ENCODE results near the gene ILF3. TPM values are rescaled to one million over a fixed set of nuclear protein-coding genes. Genes with fewer than 3 reads are reported as not detected.

Gene ILF3
- total and polyA plus RNA-seq, 2 of the 13 experiments (the other 11 are each of a cell fraction or from before 2014, with no cell fraction given), result 120 to 173 TPM

DNA sequence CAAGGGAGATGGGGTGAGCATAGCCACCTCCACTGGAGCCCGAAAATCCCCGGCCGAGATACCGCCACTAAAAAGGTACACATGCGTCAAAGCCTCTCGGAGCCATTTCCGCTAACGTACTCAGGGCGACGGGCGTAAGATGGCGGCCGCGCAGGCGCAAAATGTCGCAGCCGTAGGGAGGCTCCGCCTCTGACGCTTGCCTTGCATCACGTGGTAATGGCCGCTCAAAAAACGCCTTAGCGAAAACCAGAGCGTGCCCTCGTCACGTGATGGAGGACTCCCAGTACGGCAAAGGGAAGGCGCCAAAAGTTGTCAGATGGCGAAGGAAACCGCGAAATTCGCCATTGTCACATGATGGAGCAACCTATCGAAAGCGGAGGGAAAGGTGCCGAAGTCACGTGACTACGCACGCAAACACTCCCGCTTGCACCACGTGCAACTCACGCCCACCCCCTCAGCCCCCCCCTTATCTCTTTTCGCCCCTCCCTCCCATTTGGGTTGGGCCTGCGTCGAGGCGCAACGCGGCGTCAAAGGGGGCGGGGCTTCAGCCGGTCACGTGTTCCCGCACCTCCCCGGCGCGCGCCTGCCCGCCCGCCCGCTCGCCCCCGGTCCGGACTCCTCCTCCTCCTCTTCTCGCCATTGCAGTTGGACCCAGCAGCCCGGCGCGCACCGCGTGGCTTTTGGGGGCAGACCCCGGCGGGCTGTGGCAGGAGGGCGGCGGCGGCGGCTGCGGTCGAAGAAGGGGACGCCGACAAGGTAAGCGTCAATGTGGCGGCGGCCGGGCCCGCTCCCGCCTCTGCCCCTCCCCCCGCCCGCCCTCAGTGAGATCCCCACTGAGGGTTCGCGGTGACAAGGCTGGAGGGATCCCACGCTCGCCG is at the start of gene ILF3 (continued):
- TF ChIP-seq, protein P1, sequence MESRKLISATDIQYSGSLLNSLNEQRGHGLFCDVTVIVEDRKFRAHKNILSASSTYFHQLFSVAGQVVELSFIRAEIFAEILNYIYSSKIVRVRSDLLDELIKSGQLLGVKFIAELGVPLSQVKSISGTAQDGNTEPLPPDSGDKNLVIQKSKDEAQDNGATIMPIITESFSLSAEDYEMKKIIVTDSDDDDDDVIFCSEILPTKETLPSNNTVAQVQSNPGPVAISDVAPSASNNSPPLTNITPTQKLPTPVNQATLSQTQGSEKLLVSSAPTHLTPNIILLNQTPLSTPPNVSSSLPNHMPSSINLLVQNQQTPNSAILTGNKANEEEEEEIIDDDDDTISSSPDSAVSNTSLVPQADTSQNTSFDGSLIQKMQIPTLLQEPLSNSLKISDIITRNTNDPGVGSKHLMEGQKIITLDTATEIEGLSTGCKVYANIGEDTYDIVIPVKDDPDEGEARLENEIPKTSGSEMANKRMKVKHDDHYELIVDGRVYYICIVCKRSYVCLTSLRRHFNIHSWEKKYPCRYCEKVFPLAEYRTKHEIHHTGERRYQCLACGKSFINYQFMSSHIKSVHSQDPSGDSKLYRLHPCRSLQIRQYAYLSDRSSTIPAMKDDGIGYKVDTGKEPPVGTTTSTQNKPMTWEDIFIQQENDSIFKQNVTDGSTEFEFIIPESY (CRISPR knock-in tag; IDR thresholded peaks at IDR 0.05), result peak; percentile 72
- TF ChIP-seq ZNF30 (CRISPR knock-in tag; IDR thresholded peaks at IDR 0.05) (no peak), REPIN1 (CRISPR knock-in tag; IDR thresholded peaks at IDR 0.05; ENCODE audit: borderline replicate concordance, low read depth) (peak; percentile 94), CENPX (CRISPR knock-in tag; IDR thresholded peaks at IDR 0.05) (no peak), ZSCAN29 (CRISPR knock-in tag; conservative IDR thresholded peaks at IDR 0.05) (0 out of 2 replicates have a peak, but pooled peaks have one; percentile 33), SOX5 (CRISPR knock-in tag; IDR thresholded peaks at IDR 0.05; ENCODE audit: borderline replicate concordance) (peak; percentile 79), RORA (CRISPR knock-in tag; IDR thresholded peaks at IDR 0.05) (no peak), TARDBP (CRISPR knock-in tag; IDR thresholded peaks at IDR 0.05) (peak; percentile 95), SYNCRIP (IDR thresholded peaks at IDR 0.05; ENCODE audit: insufficient read depth, low read depth, low read length) (no peak), THYN1 (CRISPR knock-in tag; IDR thresholded peaks at IDR 0.05; ENCODE audit: borderline replicate concordance, low read depth) (no peak), ZNF782 (CRISPR knock-in tag; IDR thresholded peaks at IDR 0.05; ENCODE audit: borderline replicate concordance) (no peak), CC2D1A (CRISPR knock-in tag; IDR thresholded peaks at IDR 0.05) (no peak), CREB1 (IDR thresholded peaks at IDR 0.05) (peak; percentile 92), CREB1 (CRISPR knock-in tag; IDR thresholded peaks at IDR 0.05) (peak; percentile 94), RFX5 (IDR thresholded peaks at IDR 0.05; ENCODE audit: low read depth, low read length) (no peak)
- TF ChIP-seq, protein P2, sequence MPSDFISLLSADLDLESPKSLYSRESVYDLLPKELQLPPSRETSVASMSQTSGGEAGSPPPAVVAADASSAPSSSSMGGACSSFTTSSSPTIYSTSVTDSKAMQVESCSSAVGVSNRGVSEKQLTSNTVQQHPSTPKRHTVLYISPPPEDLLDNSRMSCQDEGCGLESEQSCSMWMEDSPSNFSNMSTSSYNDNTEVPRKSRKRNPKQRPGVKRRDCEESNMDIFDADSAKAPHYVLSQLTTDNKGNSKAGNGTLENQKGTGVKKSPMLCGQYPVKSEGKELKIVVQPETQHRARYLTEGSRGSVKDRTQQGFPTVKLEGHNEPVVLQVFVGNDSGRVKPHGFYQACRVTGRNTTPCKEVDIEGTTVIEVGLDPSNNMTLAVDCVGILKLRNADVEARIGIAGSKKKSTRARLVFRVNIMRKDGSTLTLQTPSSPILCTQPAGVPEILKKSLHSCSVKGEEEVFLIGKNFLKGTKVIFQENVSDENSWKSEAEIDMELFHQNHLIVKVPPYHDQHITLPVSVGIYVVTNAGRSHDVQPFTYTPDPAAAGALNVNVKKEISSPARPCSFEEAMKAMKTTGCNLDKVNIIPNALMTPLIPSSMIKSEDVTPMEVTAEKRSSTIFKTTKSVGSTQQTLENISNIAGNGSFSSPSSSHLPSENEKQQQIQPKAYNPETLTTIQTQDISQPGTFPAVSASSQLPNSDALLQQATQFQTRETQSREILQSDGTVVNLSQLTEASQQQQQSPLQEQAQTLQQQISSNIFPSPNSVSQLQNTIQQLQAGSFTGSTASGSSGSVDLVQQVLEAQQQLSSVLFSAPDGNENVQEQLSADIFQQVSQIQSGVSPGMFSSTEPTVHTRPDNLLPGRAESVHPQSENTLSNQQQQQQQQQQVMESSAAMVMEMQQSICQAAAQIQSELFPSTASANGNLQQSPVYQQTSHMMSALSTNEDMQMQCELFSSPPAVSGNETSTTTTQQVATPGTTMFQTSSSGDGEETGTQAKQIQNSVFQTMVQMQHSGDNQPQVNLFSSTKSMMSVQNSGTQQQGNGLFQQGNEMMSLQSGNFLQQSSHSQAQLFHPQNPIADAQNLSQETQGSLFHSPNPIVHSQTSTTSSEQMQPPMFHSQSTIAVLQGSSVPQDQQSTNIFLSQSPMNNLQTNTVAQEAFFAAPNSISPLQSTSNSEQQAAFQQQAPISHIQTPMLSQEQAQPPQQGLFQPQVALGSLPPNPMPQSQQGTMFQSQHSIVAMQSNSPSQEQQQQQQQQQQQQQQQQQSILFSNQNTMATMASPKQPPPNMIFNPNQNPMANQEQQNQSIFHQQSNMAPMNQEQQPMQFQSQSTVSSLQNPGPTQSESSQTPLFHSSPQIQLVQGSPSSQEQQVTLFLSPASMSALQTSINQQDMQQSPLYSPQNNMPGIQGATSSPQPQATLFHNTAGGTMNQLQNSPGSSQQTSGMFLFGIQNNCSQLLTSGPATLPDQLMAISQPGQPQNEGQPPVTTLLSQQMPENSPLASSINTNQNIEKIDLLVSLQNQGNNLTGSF (CRISPR knock-in tag; IDR thresholded peaks at IDR 0.05), result no peak
- TF ChIP-seq, protein P3, sequence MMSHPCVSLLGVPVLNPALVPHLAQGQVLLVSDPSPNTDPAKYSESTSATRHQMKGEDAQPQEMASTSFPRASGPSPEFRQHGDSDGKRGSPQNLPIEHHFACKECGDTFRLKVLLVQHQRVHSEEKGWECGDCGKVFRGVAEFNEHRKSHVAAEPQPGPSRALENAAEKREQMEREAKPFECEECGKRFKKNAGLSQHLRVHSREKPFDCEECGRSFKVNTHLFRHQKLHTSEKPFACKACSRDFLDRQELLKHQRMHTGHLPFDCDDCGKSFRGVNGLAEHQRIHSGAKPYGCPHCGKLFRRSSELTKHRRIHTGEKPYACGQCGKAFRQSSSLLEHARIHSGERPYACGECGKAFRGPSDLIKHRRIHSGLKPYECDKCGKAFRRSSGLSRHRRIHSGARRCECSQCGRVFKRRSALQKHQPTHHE (CRISPR knock-in tag; IDR thresholded peaks at IDR 0.05; ENCODE audit: borderline replicate concordance), result peak; percentile 92; the same call in 1 of the 2 replicates

Measured in HepG2 (cell line).